ENCODE measurements around the gene GPR75.
"Not testable (repeated sequence)": the region's sequence is repeated elsewhere in the genome, so short reads cannot be mapped to it uniquely, and the experiment has no call there.

- TF ChIP-seq YY1 (IDR thresholded peaks at IDR 0.05; ENCODE audit: insufficient read depth, insufficient read length); SUZ12 (IDR thresholded peaks at IDR 0.05; ENCODE audit: extremely low read depth, insufficient read depth, insufficient read length); ZNF274 (IDR thresholded peaks at IDR 0.05; ENCODE audit: low read depth, low read length): not testable (repeated sequence)
Measured at GRCh38 chr2:53841651-53842050, 18.1 kb downstream of the GPR75 start.

Measured in NT2/D1 (cell line).